Uterus (tissue), 4 donors: ENCODE data around the gene ARFRP1. TPM values are rescaled to one million over a fixed set of nuclear protein-coding genes. Genes with fewer than 3 reads are reported as not detected.
"Not testable (repeated sequence)": the region's sequence is repeated elsewhere in the genome, so short reads cannot be mapped to it uniquely, and the experiment has no call there.

ENCODE experiments used
- DNase-seq, 2 donors: peaks; one replicate each; pipeline ENCODE4 v3.0.0-alpha.2; 2019 to 2020
- H3K27ac ChIP-seq, 2 donors: fragments of 200-600 bp; sonication (generic); 1 replicate in 1 of 2; 2 replicates in 1 of 2; pipeline ENCODE4 v1.5.1; 2016 to 2018
- H3K27me3 ChIP-seq, 2 donors: fragments of 200-600 bp; sonication (generic); one replicate each; pipeline ENCODE4 v1.5.1; 2018 to 2019; ENCODE audit warnings: control low read depth in 1 of 2
- H3K36me3 ChIP-seq, 2 donors: fragments of 200-600 bp; sonication (generic); one replicate each; pipeline ENCODE4 v1.5.1; 2019; ENCODE audit warnings: control low read depth in 1 of 2
- H3K4me1 ChIP-seq, 2 donors: fragments of 200-600 bp; sonication (generic); one replicate each; pipeline ENCODE4 v1.5.1; 2018 to 2019; ENCODE audit warnings: control low read depth in 1 of 2
- H3K4me3 ChIP-seq, 2 donors: fragments of 200-600 bp; sonication (generic); 1 replicate in 1 of 2; 2 replicates in 1 of 2; pipeline ENCODE4 v1.5.1; 2018 to 2019; ENCODE audit warnings: mild to moderate bottlenecking in 1 of 2
- H3K9me3 ChIP-seq, 2 donors: fragments of 200-600 bp; sonication (generic); one replicate each; pipeline ENCODE4 v1.5.1; 2019; ENCODE audit warnings: control low read depth in 1 of 2
- POLR2A ChIP-seq, 2 donors: fragments of 450-650 bp; IDR thresholded peaks; one replicate each; pipeline ENCODE4 v1.6.1; 2016; ENCODE audit warnings: antibody characterized with exemption in 2 of 2, mild to moderate bottlenecking in 1 of 2, moderate library complexity in 1 of 2
- intact Hi-C: fragments of 100-400 bp; cut with DNase I; formaldehyde crosslinking; loops from one replicate; pipeline ENCODE4 v1.15.1; 2023; ENCODE audit warnings: low total_unique reads
- total RNA-seq, 4 donors: library from RNA; depleted of rRNA in 3 of 4; stranded (reverse); fragments of >200 nt in 3 of 4; gene quantifications; one replicate each; pipeline versions ENCODE4 v1.1.0 to v1.2.4, GENCODE V29; 2014 to 2023
- TF ChIP-seq, protein P1 (sequence below), 4 experiments: fragments of 200-600 bp in 2 of 4; fragments of 450-650 bp in 2 of 4; sonication (generic) in 2 of 4; IDR thresholded peaks; one replicate each; pipeline ENCODE4 v1.5.1; 2016 to 2019; ENCODE audit warnings: antibody characterized with exemption in 4 of 4, mild to moderate bottlenecking in 2 of 4, moderate library complexity in 1 of 4
- donor health status: DM: yes; HTN: yes; CAD: no.

ARFRP1 gene
- total RNA-seq, 4 donors from 2014 or later = 26.1 to 59.8 (median 33.5) TPM

DNA sequence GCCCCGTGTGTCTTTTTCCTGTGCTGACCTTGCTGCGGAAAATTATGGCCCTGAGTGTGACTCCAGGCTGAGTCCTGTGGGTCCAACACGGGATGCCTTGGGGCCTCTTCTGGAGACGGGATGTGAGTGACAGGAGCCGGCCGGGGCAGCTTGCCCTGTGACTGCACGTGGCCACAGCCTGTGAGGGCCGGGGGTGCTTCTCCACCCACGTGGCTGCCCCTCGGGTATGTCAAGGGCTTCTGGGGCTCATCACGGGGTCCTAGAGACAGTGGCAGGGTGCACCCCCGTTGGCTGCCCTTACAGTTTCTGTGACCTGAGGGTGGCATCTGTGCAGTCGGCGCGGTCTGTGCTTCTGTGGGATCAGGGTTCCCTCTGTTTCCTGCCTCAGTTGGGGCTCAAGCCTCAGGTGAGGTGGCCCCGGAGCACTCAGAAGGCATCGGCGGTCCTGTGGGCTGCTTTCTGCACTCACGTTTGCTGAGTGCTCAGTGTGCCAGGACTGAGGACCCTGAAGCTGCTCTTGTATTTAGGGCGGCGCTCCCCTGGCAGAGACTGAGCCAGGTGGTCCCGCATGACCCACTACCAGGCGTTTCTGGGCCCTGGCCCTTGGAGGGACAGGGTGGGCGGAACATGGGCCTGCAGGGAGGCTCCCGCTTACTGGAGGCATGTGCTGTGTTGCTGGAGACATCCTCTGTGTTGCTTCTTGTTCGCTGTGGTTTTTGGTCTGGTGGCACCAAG, 44.3 kb downstream of the ARFRP1 start:
- no peak overlapping the region for H3K27ac ChIP-seq
- no peaks in the 10 kb centered on the region for H3K9me3 ChIP-seq
- peaks cover 0 to 5% of the 10 kb centered on the region in 2 donors for H3K4me1 ChIP-seq
- intact Hi-C loops = no loop called here
- TF ChIP-seq POLR2A (IDR thresholded peaks at IDR 0.05) = no peak
- TF ChIP-seq, protein P1, sequence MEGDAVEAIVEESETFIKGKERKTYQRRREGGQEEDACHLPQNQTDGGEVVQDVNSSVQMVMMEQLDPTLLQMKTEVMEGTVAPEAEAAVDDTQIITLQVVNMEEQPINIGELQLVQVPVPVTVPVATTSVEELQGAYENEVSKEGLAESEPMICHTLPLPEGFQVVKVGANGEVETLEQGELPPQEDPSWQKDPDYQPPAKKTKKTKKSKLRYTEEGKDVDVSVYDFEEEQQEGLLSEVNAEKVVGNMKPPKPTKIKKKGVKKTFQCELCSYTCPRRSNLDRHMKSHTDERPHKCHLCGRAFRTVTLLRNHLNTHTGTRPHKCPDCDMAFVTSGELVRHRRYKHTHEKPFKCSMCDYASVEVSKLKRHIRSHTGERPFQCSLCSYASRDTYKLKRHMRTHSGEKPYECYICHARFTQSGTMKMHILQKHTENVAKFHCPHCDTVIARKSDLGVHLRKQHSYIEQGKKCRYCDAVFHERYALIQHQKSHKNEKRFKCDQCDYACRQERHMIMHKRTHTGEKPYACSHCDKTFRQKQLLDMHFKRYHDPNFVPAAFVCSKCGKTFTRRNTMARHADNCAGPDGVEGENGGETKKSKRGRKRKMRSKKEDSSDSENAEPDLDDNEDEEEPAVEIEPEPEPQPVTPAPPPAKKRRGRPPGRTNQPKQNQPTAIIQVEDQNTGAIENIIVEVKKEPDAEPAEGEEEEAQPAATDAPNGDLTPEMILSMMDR (IDR thresholded peaks at IDR 0.05) = no peak
- H3K36me3 ChIP-seq = no peaks in the 10 kb centered on the region
- DNase-seq = no peak
- H3K4me3 ChIP-seq = no peak overlapping the region
- no peaks in the 10 kb centered on the region for H3K27me3 ChIP-seq

DNA sequence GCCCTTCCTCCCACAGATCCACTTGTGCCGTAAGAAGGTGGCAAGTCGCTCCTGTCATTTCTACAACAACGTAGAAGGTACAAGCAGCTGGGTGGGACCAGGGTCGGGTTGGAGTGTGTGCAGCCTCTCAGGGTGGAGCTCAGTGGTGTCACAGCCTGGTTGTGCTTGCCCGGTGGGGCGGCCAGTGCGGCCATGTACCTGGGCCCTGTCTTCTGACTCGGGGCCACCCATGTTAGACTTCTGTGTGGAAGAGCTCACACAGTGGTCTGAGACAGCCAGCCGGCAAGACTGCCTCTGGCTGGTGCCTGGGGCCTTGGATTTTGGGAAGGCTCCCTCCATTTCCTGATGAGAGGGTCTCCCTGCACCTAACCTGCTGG, 45.0 kb downstream of the ARFRP1 start:
- Histone ChIP-seq H3K4me3 (no peak overlapping the region), H3K27ac (no peak overlapping the region), H3K27me3 (no peaks in the 10 kb centered on the region), H3K4me1 (peaks cover 0 to 5% of the 10 kb centered on the region in 2 donors), H3K9me3 (no peaks in the 10 kb centered on the region), H3K36me3 (no peaks in the 10 kb centered on the region)
- TF ChIP-seq POLR2A (IDR thresholded peaks at IDR 0.05) = no peak
- TF ChIP-seq, protein P1 (IDR thresholded peaks at IDR 0.05) = no peak
- intact Hi-C loops = no loop called here
- no peak for DNase-seq

DNA sequence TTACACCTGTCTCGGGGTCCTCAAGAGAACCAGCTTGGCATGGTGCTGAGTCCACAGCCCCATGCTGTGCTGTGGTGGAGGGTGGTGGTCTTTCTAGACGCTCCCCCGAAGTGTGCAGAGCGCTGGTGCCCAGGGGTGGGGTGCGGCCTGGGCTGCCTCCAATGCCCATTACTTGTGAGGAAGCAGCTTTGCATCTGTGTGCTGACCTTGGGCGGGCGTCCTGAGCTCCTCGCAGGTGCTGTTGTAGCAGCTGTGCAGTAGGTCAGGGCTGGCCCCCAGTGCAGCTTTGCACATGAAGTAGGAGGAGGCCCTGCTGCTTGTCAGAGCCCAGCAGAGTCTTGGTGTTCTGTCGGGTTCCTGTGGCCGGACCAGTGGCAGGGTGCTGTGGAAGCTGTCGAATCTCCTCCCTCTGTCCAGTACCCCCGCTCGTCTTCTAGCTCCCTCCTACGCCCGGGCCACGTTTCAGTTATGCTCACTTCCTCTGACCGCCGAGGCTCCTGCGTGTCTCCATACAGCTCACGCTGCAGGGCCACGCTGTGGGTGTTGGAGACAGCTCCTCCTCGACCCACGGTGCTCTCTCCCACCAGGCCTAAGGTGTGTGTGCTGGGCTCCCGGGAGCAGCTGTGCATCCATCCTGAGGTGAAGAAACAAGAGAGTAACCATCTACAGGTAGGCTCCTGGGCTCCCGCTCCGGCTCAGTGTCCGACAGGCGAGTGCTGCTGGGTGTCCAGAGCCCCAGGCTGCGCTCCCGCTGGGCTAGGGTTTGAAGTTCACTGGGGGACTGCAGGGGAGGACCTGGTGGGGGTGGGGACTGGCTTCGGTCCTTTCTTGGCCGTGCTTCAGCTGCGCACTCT, 45.6 kb downstream of the ARFRP1 start:
- no peaks in the 10 kb centered on the region for H3K27me3 ChIP-seq
- H3K36me3 ChIP-seq = no peaks in the 10 kb centered on the region
- no peaks in the 10 kb centered on the region for H3K9me3 ChIP-seq
- intact Hi-C loops = no loop called here
- no peak overlapping the region for H3K4me3 ChIP-seq
- DNase-seq = no peak
- no peak overlapping the region for H3K27ac ChIP-seq
- H3K4me1 ChIP-seq = peaks cover 4 to 5% of the 10 kb centered on the region in 2 donors
- TF ChIP-seq POLR2A (IDR thresholded peaks at IDR 0.05) = no peak
- TF ChIP-seq, protein P1 (IDR thresholded peaks at IDR 0.05) = no peak

DNA sequence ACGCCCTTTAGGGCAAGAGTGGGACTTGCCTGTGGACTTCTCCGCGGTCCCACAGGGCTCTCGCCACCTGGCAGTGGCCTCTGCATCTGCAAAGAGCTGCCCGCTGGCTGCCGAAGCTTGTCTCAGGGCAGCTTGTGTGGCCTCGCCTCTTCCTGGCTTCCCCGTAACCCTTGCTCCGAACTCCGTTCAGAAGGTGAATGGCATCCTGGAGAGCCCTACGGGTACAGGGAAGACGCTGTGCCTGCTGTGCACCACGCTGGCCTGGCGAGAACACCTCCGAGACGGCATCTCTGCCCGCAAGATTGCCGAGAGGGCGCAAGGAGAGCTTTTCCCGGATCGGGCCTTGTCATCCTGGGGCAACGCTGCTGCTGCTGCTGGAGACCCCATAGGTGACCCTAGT, 46.7 kb downstream of the ARFRP1 start:
- DNase-seq = no peak
- H3K9me3 ChIP-seq = no peaks in the 10 kb centered on the region
- no peaks in the 10 kb centered on the region for H3K27me3 ChIP-seq
- no peak overlapping the region for H3K27ac ChIP-seq
- TF ChIP-seq POLR2A (IDR thresholded peaks at IDR 0.05) = no peak
- TF ChIP-seq, protein P1 (IDR thresholded peaks at IDR 0.05) = no peak
- no peaks in the 10 kb centered on the region for H3K36me3 ChIP-seq
- peaks cover 5 to 6% of the 10 kb centered on the region in 2 donors for H3K4me1 ChIP-seq
- H3K4me3 ChIP-seq = no peak overlapping the region
- intact Hi-C loops = no loop called here

DNA sequence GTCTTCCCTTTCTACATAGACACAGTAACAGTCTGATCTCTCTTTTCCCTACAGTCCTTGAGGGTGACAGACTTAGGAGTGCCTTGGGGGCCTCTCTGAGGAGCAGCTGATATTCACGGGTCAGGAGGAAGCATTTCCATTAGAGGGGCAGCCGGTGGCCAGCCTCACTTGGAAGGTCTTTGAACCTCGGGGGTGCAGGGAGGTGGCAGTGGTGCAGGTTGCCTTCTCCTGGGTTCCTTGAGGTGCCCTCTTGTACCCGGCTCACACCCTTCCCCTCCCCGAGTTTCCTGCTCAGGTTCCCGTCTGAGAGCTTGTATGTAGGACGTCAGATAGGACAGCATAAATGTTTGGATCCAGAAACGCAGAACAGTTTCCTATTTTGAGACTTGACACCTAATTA, 47.2 kb downstream of the ARFRP1 start:
- H3K27ac ChIP-seq = no peak overlapping the region
- no peak for DNase-seq
- H3K4me1 ChIP-seq = peaks cover 5 to 6% of the 10 kb centered on the region in 2 donors
- no peaks in the 10 kb centered on the region for H3K36me3 ChIP-seq
- TF ChIP-seq POLR2A (IDR thresholded peaks at IDR 0.05) = no peak
- TF ChIP-seq, protein P1 (IDR thresholded peaks at IDR 0.05) = no peak
- H3K27me3 ChIP-seq = no peaks in the 10 kb centered on the region
- intact Hi-C loops = no loop called here
- H3K4me3 ChIP-seq = no peak overlapping the region
- no peaks in the 10 kb centered on the region for H3K9me3 ChIP-seq

DNA sequence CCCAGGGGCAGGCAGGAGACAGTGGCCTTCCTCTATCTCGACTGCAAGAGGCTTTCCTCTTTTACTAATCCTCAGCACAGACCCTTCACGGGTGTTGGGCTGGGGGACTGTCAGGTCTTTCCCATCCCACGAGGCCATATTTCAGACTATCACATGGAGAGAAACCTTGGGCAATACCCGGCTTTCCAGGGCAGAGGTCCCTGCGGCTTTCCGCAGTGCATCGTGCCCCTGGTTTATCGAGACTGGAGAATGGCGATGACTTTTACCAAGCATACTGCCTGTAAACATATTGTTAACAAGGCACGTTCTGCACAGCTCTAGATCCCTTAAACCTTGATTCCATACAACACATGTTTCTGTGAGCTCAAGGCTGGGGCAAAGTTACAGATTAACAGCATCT, 47.6 kb downstream of the ARFRP1 start:
- DNase-seq, intact Hi-C loops, H3K27me3 ChIP-seq, H3K4me3 ChIP-seq, H3K36me3 ChIP-seq, H3K27ac ChIP-seq, H3K9me3 ChIP-seq, H3K4me1 ChIP-seq: not testable (repeated sequence)
